Measurements from ENCODE around the gene SEC24C. TPM values are rescaled to one million over a fixed set of nuclear protein-coding genes. Genes with fewer than 3 reads are reported as not detected.
"Not testable (repeated sequence)": the region's sequence is repeated elsewhere in the genome, so short reads cannot be mapped to it uniquely, and the experiment has no call there.

Gene SEC24C, protein sequence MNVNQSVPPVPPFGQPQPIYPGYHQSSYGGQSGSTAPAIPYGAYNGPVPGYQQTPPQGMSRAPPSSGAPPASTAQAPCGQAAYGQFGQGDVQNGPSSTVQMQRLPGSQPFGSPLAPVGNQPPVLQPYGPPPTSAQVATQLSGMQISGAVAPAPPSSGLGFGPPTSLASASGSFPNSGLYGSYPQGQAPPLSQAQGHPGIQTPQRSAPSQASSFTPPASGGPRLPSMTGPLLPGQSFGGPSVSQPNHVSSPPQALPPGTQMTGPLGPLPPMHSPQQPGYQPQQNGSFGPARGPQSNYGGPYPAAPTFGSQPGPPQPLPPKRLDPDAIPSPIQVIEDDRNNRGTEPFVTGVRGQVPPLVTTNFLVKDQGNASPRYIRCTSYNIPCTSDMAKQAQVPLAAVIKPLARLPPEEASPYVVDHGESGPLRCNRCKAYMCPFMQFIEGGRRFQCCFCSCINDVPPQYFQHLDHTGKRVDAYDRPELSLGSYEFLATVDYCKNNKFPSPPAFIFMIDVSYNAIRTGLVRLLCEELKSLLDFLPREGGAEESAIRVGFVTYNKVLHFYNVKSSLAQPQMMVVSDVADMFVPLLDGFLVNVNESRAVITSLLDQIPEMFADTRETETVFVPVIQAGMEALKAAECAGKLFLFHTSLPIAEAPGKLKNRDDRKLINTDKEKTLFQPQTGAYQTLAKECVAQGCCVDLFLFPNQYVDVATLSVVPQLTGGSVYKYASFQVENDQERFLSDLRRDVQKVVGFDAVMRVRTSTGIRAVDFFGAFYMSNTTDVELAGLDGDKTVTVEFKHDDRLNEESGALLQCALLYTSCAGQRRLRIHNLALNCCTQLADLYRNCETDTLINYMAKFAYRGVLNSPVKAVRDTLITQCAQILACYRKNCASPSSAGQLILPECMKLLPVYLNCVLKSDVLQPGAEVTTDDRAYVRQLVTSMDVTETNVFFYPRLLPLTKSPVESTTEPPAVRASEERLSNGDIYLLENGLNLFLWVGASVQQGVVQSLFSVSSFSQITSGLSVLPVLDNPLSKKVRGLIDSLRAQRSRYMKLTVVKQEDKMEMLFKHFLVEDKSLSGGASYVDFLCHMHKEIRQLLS
- 102 TPM for total RNA-seq (ENCODE audit: unreplicated experiment)
- long read RNA-seq, full-length matches to known transcripts = 7 of 22 reads
- long read RNA-seq, partial matches to known transcripts = 9 of 22 reads
- long read RNA-seq, other reads (novel, unspliced or antisense) = 6 of 22 reads

DNA sequence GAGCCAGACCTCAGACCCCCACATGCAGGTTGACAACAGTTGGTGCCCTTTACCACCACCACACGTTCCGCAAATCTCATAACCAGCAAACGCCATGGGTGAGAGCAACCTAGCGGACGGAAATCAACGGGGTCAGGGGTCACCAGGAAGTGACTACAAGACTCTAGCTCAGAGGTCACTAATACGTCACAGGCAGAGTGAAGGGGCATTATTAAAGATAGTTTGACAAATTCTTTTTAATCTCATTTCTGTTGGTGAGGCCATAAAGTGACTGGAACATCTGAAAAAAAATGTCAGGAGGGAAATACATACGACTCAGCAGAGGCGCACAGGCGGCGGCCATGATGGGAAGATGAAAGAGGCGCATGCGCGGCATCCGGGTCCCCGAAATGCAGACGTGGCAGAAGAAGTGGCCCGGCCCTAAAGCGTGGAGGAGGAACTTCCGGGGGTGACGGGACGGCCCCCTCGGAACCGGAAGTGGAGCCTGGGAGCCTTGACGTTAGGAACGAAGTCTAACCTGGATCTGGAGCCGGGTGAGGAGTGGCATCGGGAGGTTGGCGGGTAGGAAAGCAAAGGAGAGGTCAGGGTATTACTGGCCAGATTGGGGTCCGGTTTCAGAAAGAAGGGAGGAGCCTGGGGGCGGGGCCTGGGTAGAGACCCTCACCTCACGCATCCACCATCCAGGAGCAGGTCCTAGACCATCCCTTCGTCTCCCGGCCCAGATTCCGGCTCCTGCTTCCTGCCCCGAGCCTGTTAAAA lies at the start of gene SEC24C:
TSS of gene SEC24C (plus strand) at position 468 of the 759 bp plus-strand sequence. CDS start 2,461 bp downstream, outside the sequence.
- TF ChIP-seq, protein P1, sequence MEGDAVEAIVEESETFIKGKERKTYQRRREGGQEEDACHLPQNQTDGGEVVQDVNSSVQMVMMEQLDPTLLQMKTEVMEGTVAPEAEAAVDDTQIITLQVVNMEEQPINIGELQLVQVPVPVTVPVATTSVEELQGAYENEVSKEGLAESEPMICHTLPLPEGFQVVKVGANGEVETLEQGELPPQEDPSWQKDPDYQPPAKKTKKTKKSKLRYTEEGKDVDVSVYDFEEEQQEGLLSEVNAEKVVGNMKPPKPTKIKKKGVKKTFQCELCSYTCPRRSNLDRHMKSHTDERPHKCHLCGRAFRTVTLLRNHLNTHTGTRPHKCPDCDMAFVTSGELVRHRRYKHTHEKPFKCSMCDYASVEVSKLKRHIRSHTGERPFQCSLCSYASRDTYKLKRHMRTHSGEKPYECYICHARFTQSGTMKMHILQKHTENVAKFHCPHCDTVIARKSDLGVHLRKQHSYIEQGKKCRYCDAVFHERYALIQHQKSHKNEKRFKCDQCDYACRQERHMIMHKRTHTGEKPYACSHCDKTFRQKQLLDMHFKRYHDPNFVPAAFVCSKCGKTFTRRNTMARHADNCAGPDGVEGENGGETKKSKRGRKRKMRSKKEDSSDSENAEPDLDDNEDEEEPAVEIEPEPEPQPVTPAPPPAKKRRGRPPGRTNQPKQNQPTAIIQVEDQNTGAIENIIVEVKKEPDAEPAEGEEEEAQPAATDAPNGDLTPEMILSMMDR (IDR thresholded peaks at IDR 0.05; ENCODE audit: unreplicated experiment) = no peak

DNA sequence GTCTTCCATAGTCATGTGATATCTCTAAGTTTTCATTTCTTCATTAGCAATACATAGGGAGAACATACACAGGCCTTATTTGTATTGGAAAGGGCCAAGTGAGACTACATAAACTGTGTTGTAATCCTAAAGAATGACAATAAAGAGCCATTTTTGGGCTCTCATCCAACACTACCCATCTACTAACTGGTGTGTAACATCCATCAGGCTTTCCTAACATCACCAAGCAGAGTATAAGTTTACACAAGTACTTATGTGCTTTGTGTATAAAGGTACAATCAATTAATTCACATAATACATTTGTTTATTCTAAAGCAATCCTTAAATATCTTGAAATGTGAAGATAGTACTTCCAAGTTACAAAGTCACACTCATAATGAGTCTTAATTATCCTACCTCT lies 48.9 kb upstream of the SEC24C start:
- not testable (repeated sequence) for H3K9me3 Mint-ChIP-seq (ENCODE audit: unreplicated experiment); H3K36me3 Mint-ChIP-seq (ENCODE audit: low read depth, unreplicated experiment); H3K27me3 Mint-ChIP-seq (ENCODE audit: unreplicated experiment); H3K27ac Mint-ChIP-seq (ENCODE audit: unreplicated experiment); H3K4me1 Mint-ChIP-seq (ENCODE audit: unreplicated experiment); DNase-seq (ENCODE audit: low spot score); H3K4me3 Mint-ChIP-seq (ENCODE audit: unreplicated experiment)

More for the DNA sequence above, at the start of gene SEC24C:
- peaks cover 34% of the 10 kb centered on the region for H3K4me1 Mint-ChIP-seq (ENCODE audit: unreplicated experiment)
- no peaks in the 10 kb centered on the region for H3K9me3 Mint-ChIP-seq (ENCODE audit: unreplicated experiment)
- peaks cover 10% of the 10 kb centered on the region for H3K36me3 Mint-ChIP-seq (ENCODE audit: low read depth, unreplicated experiment)
- DNase-seq (ENCODE audit: low spot score) = peak; percentile 86
- H3K4me3 Mint-ChIP-seq (ENCODE audit: unreplicated experiment) = peak within 1 kb of the TSS; percentile 99
- H3K27ac Mint-ChIP-seq (ENCODE audit: unreplicated experiment) = peak within 1 kb of the TSS; percentile 100
- H3K27me3 Mint-ChIP-seq (ENCODE audit: unreplicated experiment) = peaks cover 15% of the 10 kb centered on the region

- not testable (repeated sequence) for H3K27ac Mint-ChIP-seq (ENCODE audit: unreplicated experiment); H3K4me1 Mint-ChIP-seq (ENCODE audit: unreplicated experiment); H3K36me3 Mint-ChIP-seq (ENCODE audit: low read depth, unreplicated experiment); DNase-seq (ENCODE audit: low spot score); H3K9me3 Mint-ChIP-seq (ENCODE audit: unreplicated experiment); H3K4me3 Mint-ChIP-seq (ENCODE audit: unreplicated experiment); H3K27me3 Mint-ChIP-seq (ENCODE audit: unreplicated experiment)
Observed at GRCh38 chr10:73697675-73698159, 46.5 kb upstream of the SEC24C start, which contains the start of gene AGAP5. Gene AGAP5, minus strand, starts transcription at chr10:73698109. Its CDS starts 354 bp downstream, at chr10:73697755.

DNA sequence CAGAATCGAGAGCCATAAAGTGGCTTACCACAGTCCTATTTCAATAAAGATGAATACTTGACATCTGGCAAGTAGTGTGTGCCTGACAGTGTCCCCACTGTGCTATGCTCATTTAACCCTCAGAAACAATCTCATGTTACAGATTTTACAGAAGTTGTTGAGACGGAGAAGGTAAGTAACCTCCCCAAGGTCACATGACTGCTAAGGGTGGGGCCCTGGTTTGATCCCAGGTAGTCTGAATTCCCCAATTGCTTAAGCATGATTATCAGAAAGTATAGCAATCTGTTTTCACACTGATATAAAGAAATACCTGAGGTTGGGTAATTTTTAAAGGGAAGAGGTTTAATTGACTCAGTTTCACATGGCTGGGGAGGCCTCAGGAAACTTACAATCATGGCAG lies 45.4 kb upstream of the SEC24C start:
- H3K27ac Mint-ChIP-seq (ENCODE audit: unreplicated experiment); H3K4me1 Mint-ChIP-seq (ENCODE audit: unreplicated experiment); H3K27me3 Mint-ChIP-seq (ENCODE audit: unreplicated experiment); H3K9me3 Mint-ChIP-seq (ENCODE audit: unreplicated experiment); H3K36me3 Mint-ChIP-seq (ENCODE audit: low read depth, unreplicated experiment); H3K4me3 Mint-ChIP-seq (ENCODE audit: unreplicated experiment); DNase-seq (ENCODE audit: low spot score): not testable (repeated sequence)

- not testable (repeated sequence) for DNase-seq (ENCODE audit: low spot score); H3K4me3 Mint-ChIP-seq (ENCODE audit: unreplicated experiment); H3K4me1 Mint-ChIP-seq (ENCODE audit: unreplicated experiment); H3K9me3 Mint-ChIP-seq (ENCODE audit: unreplicated experiment); H3K27me3 Mint-ChIP-seq (ENCODE audit: unreplicated experiment); H3K27ac Mint-ChIP-seq (ENCODE audit: unreplicated experiment)
- peaks cover 12% of the 10 kb centered on the region for H3K36me3 Mint-ChIP-seq (ENCODE audit: low read depth, unreplicated experiment)
Observed at GRCh38 chr10:73703924-73704323, 40.2 kb upstream of the SEC24C start.

- not testable (repeated sequence) for H3K27ac Mint-ChIP-seq (ENCODE audit: unreplicated experiment); H3K4me3 Mint-ChIP-seq (ENCODE audit: unreplicated experiment); H3K9me3 Mint-ChIP-seq (ENCODE audit: unreplicated experiment); H3K27me3 Mint-ChIP-seq (ENCODE audit: unreplicated experiment); H3K4me1 Mint-ChIP-seq (ENCODE audit: unreplicated experiment); DNase-seq (ENCODE audit: low spot score)
- peaks cover 12% of the 10 kb centered on the region for H3K36me3 Mint-ChIP-seq (ENCODE audit: low read depth, unreplicated experiment)
Observed at GRCh38 chr10:73705506-73706072, 38.6 kb upstream of the SEC24C start.

- not testable (repeated sequence) for H3K4me1 Mint-ChIP-seq (ENCODE audit: unreplicated experiment); H3K4me3 Mint-ChIP-seq (ENCODE audit: unreplicated experiment); H3K27ac Mint-ChIP-seq (ENCODE audit: unreplicated experiment); H3K9me3 Mint-ChIP-seq (ENCODE audit: unreplicated experiment); H3K27me3 Mint-ChIP-seq (ENCODE audit: unreplicated experiment); DNase-seq (ENCODE audit: low spot score)
- peaks cover 11% of the 10 kb centered on the region for H3K36me3 Mint-ChIP-seq (ENCODE audit: low read depth, unreplicated experiment)
Observed at GRCh38 chr10:73706488-73706887, 37.7 kb upstream of the SEC24C start.

DNA sequence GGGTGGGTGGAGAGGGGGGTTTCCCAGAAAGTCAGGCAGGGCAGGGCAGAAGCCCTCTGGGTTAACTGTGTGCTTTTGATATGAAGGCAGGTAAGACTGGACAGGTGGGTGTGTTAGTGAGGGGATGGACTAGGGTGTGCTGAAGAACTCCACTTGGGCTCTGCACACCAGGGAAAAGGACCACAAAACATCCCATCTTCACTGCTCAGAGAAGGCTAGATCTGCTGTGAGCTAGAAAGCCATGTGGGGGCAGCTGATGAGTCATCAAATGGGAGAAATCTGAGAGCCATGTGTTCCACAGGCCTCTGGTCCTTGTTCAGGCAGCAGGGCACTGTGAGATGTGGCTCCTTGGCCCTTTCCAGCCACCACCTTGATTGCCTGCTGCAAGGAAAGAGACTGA lies 36.5 kb upstream of the SEC24C start:
- H3K36me3 Mint-ChIP-seq (ENCODE audit: low read depth, unreplicated experiment); H3K9me3 Mint-ChIP-seq (ENCODE audit: unreplicated experiment); H3K27me3 Mint-ChIP-seq (ENCODE audit: unreplicated experiment); DNase-seq (ENCODE audit: low spot score); H3K4me1 Mint-ChIP-seq (ENCODE audit: unreplicated experiment); H3K27ac Mint-ChIP-seq (ENCODE audit: unreplicated experiment); H3K4me3 Mint-ChIP-seq (ENCODE audit: unreplicated experiment): not testable (repeated sequence)

DNA sequence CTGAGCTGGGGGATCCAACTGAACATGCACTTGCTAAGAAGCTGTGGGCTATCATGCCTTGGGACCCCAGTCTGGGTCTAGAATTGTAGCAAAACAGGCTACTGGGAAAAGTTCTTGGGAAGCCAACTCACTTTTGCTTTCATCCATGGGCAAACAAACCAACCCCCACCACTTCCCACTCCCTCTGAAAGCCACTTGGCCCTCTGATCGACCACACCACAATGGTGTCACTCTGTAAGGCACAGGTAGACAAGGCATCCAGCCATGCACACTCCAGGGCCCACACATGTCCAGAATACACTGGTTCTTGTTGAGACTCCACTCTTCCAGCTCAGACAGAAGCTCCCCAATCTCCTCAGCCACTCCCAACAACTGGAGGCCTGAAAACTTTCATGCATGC lies 36.0 kb upstream of the SEC24C start:
- H3K4me3 Mint-ChIP-seq (ENCODE audit: unreplicated experiment); H3K4me1 Mint-ChIP-seq (ENCODE audit: unreplicated experiment); H3K36me3 Mint-ChIP-seq (ENCODE audit: low read depth, unreplicated experiment); DNase-seq (ENCODE audit: low spot score); H3K27me3 Mint-ChIP-seq (ENCODE audit: unreplicated experiment); H3K9me3 Mint-ChIP-seq (ENCODE audit: unreplicated experiment); H3K27ac Mint-ChIP-seq (ENCODE audit: unreplicated experiment): not testable (repeated sequence)
